Caco-2 (cell line): ENCODE data around the gene NUP35. TPM values are rescaled to one million over a fixed set of nuclear protein-coding genes. Genes with fewer than 3 reads are reported as not detected.

Experiments
- BruUV-seq: library from RNA; stranded (reverse); fragments of 400-500 nt; replicated peaks from 2 replicates; lab custom pipeline; 2021; lab: Mats Ljungman, UMichigan
- CTCF ChIA-PET: fragments of 300-600 bp; sonication (Branson Sonifier 250); formaldehyde crosslinking; loops from one replicate; lab custom pipeline; 2022; ENCODE audit warnings: antibody characterized with exemption; lab: Charles Lee
- POLR2A ChIA-PET: fragments of 300-600 bp; sonication (Branson Sonifier 250); formaldehyde crosslinking; loops from one replicate; lab custom pipeline; 2022; ENCODE audit warnings: antibody characterized with exemption; lab: Charles Lee
- DNase-seq, 2 experiments: peaks; one replicate each; pipeline versions ENCODE4 v3.0.0 to v3.0.0-alpha.2; 2020 to 2022
- H3K27me3 ChIP-seq: replicated peaks from 2 replicates; pipeline ENCODE4 v1.6.0; 2011; ENCODE audit warnings: low read length; ENCODE audit not compliant: control insufficient read depth, insufficient read depth
- H3K36me3 ChIP-seq: 2 replicates; pipeline ENCODE4 v1.5.1; 2011; ENCODE audit warnings: low read length; ENCODE audit not compliant: control insufficient read depth, insufficient read depth
- H3K4me1 ChIP-seq: fragments of 250-450 bp; sonication (Bioruptor Pico); 2 replicates; pipeline ENCODE4 v1.5.1; 2020; ENCODE audit warnings: mild to moderate bottlenecking
- H3K4me3 ChIP-seq: 2 replicates; pipeline ENCODE4 v1.5.1; 2011; ENCODE audit warnings: low read depth, mild to moderate bottlenecking, control low read depth, low read length
- H3K9me3 ChIP-seq: fragments of 250-450 bp; sonication (Bioruptor Pico); 2 replicates; pipeline ENCODE4 v1.5.1; 2020; ENCODE audit warnings: mild to moderate bottlenecking, moderate library complexity
- H3K27ac Mint-ChIP-seq: one replicate; pipeline ENCODE4 v1.8.0; 2022; ENCODE audit warnings: mixed read lengths; ENCODE audit not compliant: unreplicated experiment
- H3K27me3 Mint-ChIP-seq: one replicate; pipeline ENCODE4 v1.8.0; 2022; ENCODE audit warnings: mixed read lengths; ENCODE audit not compliant: insufficient read depth, unreplicated experiment
- H3K36me3 Mint-ChIP-seq: one replicate; pipeline ENCODE4 v1.8.0; 2022; ENCODE audit warnings: mild to moderate bottlenecking, mixed read lengths; ENCODE audit not compliant: insufficient read depth, unreplicated experiment
- H3K4me1 Mint-ChIP-seq: one replicate; pipeline ENCODE4 v1.8.0; 2022; ENCODE audit warnings: low read depth, mixed read lengths; ENCODE audit not compliant: unreplicated experiment
- H3K4me3 Mint-ChIP-seq: one replicate; pipeline ENCODE4 v1.8.0; 2022; ENCODE audit warnings: mild to moderate bottlenecking, moderate library complexity, mixed read lengths; ENCODE audit not compliant: unreplicated experiment
- H3K9me3 Mint-ChIP-seq: one replicate; pipeline ENCODE4 v1.8.0; 2022; ENCODE audit warnings: mixed read lengths; ENCODE audit not compliant: unreplicated experiment
- intact Hi-C: fragments of 100-400 bp; cut with micrococcal nuclease; formaldehyde crosslinking; loops from one replicate; pipeline ENCODE4 v1.10.0; 2022; ENCODE audit not compliant: unreplicated experiment
- total RNA-seq: library from RNA; stranded (reverse); gene quantifications from 2 replicates; pipeline ENCODE4 v1.2.3, GENCODE V29; 2022
- TF ChIP-seq, protein P1 (sequence below), 2 experiments: fragments of 200-600 bp in 1 of 2; IDR thresholded peaks; 1 replicate in 1 of 2; 2 replicates in 1 of 2; pipeline versions ENCODE4 v1.5.1 to v1.8.0; 2011 to 2022; ENCODE audit warnings: antibody characterized with exemption in 1 of 2, control low read depth in 1 of 2, inconsistent platforms in 1 of 2, low read depth in 1 of 2, low read length in 1 of 2, mild to moderate bottlenecking in 1 of 2, moderate library complexity in 1 of 2; ENCODE audit not compliant: insufficient read depth in 1 of 2, severe bottlenecking in 1 of 2, unreplicated experiment in 1 of 2

The NUP35 gene
- total RNA-seq, 1 experiment from 2014 or later = 34.7 TPM

DNA sequence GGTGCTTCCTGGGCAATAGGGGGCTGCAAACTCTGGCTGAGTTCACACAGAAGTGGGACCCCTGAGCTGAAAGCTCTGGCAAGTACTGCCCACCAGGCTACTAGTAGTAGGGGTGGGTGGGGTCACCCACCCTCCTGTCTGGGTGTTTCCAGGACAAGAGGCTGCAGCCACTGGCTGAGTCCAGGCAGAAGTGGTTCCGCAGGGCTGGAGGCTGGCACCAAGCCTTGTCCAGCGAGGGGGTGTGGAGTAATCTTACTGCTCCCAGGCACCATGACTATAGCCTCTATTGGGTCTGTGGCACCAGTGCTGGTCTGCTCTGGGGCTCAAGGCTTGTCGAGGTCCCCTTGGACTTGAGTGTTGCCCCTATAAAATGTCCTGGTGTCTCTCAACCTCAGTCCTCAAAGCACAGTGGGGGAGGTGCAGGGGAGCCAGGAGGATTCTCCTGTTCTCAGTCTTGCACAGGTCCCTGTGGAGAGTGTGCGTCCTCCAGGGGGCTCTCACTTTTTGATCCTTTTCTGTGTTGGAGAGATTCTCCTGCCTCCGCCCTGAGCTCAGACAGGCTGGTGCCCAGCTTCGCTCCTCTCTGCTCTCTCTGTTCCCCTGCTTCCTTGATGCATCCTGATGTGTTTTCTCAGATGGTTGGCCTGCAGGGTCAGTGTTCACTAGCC, 48.1 kb downstream of the NUP35 start:
- Histone ChIP-seq H3K27me3 (no peaks in the 10 kb centered on the region), H3K9me3 (0 out of 2 replicates have a peak, but pooled peaks cover under 1% of the 10 kb centered on the region), H3K36me3 (no peaks in the 10 kb centered on the region), H3K4me3 (no peak overlapping the region), H3K4me1 (no peaks in the 10 kb centered on the region)
- peak in 1 of 2 experiments; percentile 11 for DNase-seq
- H3K9me3 Mint-ChIP-seq = peaks cover 9% of the 10 kb centered on the region
- H3K27me3 Mint-ChIP-seq = no peaks in the 10 kb centered on the region
- H3K4me1 Mint-ChIP-seq = no peaks in the 10 kb centered on the region
- no peak overlapping the region for H3K27ac Mint-ChIP-seq
- intact Hi-C loops = no loop called here
- TF ChIP-seq, protein P1, sequence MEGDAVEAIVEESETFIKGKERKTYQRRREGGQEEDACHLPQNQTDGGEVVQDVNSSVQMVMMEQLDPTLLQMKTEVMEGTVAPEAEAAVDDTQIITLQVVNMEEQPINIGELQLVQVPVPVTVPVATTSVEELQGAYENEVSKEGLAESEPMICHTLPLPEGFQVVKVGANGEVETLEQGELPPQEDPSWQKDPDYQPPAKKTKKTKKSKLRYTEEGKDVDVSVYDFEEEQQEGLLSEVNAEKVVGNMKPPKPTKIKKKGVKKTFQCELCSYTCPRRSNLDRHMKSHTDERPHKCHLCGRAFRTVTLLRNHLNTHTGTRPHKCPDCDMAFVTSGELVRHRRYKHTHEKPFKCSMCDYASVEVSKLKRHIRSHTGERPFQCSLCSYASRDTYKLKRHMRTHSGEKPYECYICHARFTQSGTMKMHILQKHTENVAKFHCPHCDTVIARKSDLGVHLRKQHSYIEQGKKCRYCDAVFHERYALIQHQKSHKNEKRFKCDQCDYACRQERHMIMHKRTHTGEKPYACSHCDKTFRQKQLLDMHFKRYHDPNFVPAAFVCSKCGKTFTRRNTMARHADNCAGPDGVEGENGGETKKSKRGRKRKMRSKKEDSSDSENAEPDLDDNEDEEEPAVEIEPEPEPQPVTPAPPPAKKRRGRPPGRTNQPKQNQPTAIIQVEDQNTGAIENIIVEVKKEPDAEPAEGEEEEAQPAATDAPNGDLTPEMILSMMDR (IDR thresholded peaks at IDR 0.05; ENCODE audit: insufficient read depth in 1 of 2, low read depth in 1 of 2, low read length in 1 of 2, severe bottlenecking in 1 of 2, unreplicated experiment in 1 of 2) = no peak
- peaks cover 44% of the 10 kb centered on the region for H3K36me3 Mint-ChIP-seq
- H3K4me3 Mint-ChIP-seq = no peak overlapping the region
- BruUV-seq = no TSS peak
- ChIA-PET CTCF (no interaction called here), POLR2A (no interaction called here)

DNA sequence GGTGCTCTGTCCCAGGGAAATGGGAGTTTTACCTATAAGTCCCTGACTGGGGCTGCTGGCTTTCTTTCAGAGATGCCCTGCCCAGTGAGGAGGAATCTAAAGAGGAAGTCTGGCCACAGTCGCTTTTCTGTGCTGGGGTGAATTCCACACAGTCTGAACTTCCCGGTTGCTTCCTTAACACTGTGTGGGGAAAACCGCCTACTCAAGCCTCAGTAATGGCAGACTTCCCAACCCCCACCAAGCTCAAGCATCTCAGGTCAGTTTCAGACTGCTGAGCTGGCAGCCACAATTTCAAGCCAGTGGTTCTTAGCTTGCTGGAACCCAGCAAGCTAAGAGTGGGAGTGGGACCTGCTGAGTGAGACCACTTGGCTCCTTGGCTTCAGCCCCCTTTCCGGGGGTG, 54.9 kb downstream of the NUP35 start:
- Mint-ChIP-seq H3K27ac (no peak overlapping the region), H3K36me3 (peaks cover 76% of the 10 kb centered on the region), H3K27me3 (no peaks in the 10 kb centered on the region), H3K9me3 (peaks cover 37% of the 10 kb centered on the region), H3K4me1 (peaks cover 6% of the 10 kb centered on the region), H3K4me3 (no peak overlapping the region)
- TF ChIP-seq, protein P1 (IDR thresholded peaks at IDR 0.05; ENCODE audit: insufficient read depth in 1 of 2, low read depth in 1 of 2, low read length in 1 of 2, severe bottlenecking in 1 of 2, unreplicated experiment in 1 of 2) = no peak
- ChIA-PET CTCF (no interaction called here), POLR2A (no interaction called here)
- no peak for DNase-seq
- intact Hi-C loops = no loop called here
- Histone ChIP-seq H3K36me3 (peaks cover 2% of the 10 kb centered on the region), H3K9me3 (0 out of 2 replicates have a peak, but pooled peaks cover 2% of the 10 kb centered on the region), H3K4me3 (no peak overlapping the region), H3K4me1 (no peaks in the 10 kb centered on the region), H3K27me3 (no peaks in the 10 kb centered on the region)
- no TSS peak for BruUV-seq

DNA sequence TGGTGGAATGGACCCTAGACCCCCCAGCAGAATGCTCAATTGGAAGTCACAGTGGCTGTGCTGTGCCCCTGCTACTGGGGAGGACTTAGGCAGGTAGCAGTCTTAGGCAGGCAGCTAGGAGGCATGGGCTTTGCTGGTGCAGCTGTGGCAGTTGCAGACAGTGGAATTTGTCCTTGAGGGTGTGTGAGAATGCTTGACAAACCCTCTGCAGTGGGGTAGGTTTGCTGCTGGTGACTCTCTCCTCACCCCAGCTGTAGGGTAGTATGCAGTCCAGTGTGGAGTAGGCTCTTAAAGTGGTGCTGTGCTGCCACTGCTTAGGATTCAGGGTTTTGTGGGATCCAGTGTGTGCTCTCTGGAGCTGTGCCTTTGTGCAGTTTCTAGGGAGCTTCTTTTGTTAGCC, 61.3 kb downstream of the NUP35 start:
- peak overlapping the region; percentile 5 for H3K27ac Mint-ChIP-seq
- Histone ChIP-seq H3K9me3 (no peaks in the 10 kb centered on the region), H3K36me3 (peaks cover 2% of the 10 kb centered on the region), H3K4me3 (no peak overlapping the region), H3K27me3 (no peaks in the 10 kb centered on the region), H3K4me1 (no peaks in the 10 kb centered on the region)
- peaks cover 66% of the 10 kb centered on the region for H3K36me3 Mint-ChIP-seq
- no TSS peak for BruUV-seq
- ChIA-PET POLR2A (no interaction called here), CTCF (no interaction called here)
- intact Hi-C loops = no loop called here
- DNase-seq = no peak
- TF ChIP-seq, protein P1 (IDR thresholded peaks at IDR 0.05; ENCODE audit: insufficient read depth in 1 of 2, low read depth in 1 of 2, low read length in 1 of 2, severe bottlenecking in 1 of 2, unreplicated experiment in 1 of 2) = no peak
- H3K9me3 Mint-ChIP-seq = peaks cover 20% of the 10 kb centered on the region
- no peaks in the 10 kb centered on the region for H3K27me3 Mint-ChIP-seq
- no peaks in the 10 kb centered on the region for H3K4me1 Mint-ChIP-seq
- H3K4me3 Mint-ChIP-seq = no peak overlapping the region
